Measurements from ENCODE around the gene ASPN.

The ASPN gene

GRCh38 chr9:92439921-92440750, 42.2 kb downstream of the ASPN start:
- no peaks in the 10 kb centered on the region for H3K4me1 ChIP-seq (ENCODE audit: control insufficient read depth, insufficient read depth, low read length, poor library complexity, severe bottlenecking)
- 94 to 100% methylated on average over 2 to 3 of the region's 5 CpGs for WGBS, 2 experiments (ENCODE audit: insufficient coverage in 2 of 2)
- H3K36me3 ChIP-seq (ENCODE audit: control insufficient read depth, insufficient read depth, low read length), result no peaks in the 10 kb centered on the region
- H3K9me3 ChIP-seq (ENCODE audit: control insufficient read depth, low read length), result no peaks in the 10 kb centered on the region
- no peak overlapping the region for H3K27ac ChIP-seq (ENCODE audit: low read depth, low read length, severe bottlenecking)
- H3K4me3 ChIP-seq (ENCODE audit: extremely low read depth, insufficient read depth, low read length, poor library complexity, severe bottlenecking), result no peak overlapping the region

GRCh38 chr9:92438900-92439526, 43.3 kb downstream of the ASPN start:
- H3K9me3 ChIP-seq (ENCODE audit: control insufficient read depth, low read length), result no peaks in the 10 kb centered on the region
- H3K36me3 ChIP-seq (ENCODE audit: control insufficient read depth, insufficient read depth, low read length), result no peaks in the 10 kb centered on the region
- no peaks in the 10 kb centered on the region for H3K4me1 ChIP-seq (ENCODE audit: control insufficient read depth, insufficient read depth, low read length, poor library complexity, severe bottlenecking)
- WGBS, 2 experiments (ENCODE audit: insufficient coverage in 2 of 2), result 91 to 100% methylated on average over 2 of the region's 5 CpGs
- H3K27ac ChIP-seq (ENCODE audit: low read depth, low read length, severe bottlenecking), result no peak overlapping the region
- H3K4me3 ChIP-seq (ENCODE audit: extremely low read depth, insufficient read depth, low read length, poor library complexity, severe bottlenecking), result no peak overlapping the region

- no peaks in the 10 kb centered on the region for H3K4me1 ChIP-seq (ENCODE audit: control insufficient read depth, insufficient read depth, low read length, poor library complexity, severe bottlenecking)
- no peaks in the 10 kb centered on the region for H3K36me3 ChIP-seq (ENCODE audit: control insufficient read depth, insufficient read depth, low read length)
- H3K4me3 ChIP-seq (ENCODE audit: extremely low read depth, insufficient read depth, low read length, poor library complexity, severe bottlenecking), result no peak overlapping the region
- no peaks in the 10 kb centered on the region for H3K9me3 ChIP-seq (ENCODE audit: control insufficient read depth, low read length)
- no peak overlapping the region for H3K27ac ChIP-seq (ENCODE audit: low read depth, low read length, severe bottlenecking)
- WGBS, 2 experiments (ENCODE audit: insufficient coverage in 2 of 2), result no CpG with 5 or more reads among the region's 1 CpG
Measured at GRCh38 chr9:92435263-92435662, 47.0 kb downstream of the ASPN start.

GRCh38 chr9:92432972-92433548, 49.2 kb downstream of the ASPN start:
- no peak overlapping the region for H3K4me3 ChIP-seq (ENCODE audit: extremely low read depth, insufficient read depth, low read length, poor library complexity, severe bottlenecking)
- H3K27ac ChIP-seq (ENCODE audit: low read depth, low read length, severe bottlenecking), result no peak overlapping the region
- no peaks in the 10 kb centered on the region for H3K36me3 ChIP-seq (ENCODE audit: control insufficient read depth, insufficient read depth, low read length)
- H3K9me3 ChIP-seq (ENCODE audit: control insufficient read depth, low read length), result no peaks in the 10 kb centered on the region
- WGBS, 2 experiments (ENCODE audit: insufficient coverage in 2 of 2), result 100% methylated on average over 1 of the region's 5 CpGs; no CpG with 5 or more reads in 1 of the 2 experiments
- no peaks in the 10 kb centered on the region for H3K4me1 ChIP-seq (ENCODE audit: control insufficient read depth, insufficient read depth, low read length, poor library complexity, severe bottlenecking)

GRCh38 chr9:92432350-92432749, 50.0 kb downstream of the ASPN start:
- Histone ChIP-seq H3K9me3 (ENCODE audit: control insufficient read depth, low read length) (no peaks in the 10 kb centered on the region), H3K4me3 (ENCODE audit: extremely low read depth, insufficient read depth, low read length, poor library complexity, severe bottlenecking) (no peak overlapping the region), H3K36me3 (ENCODE audit: control insufficient read depth, insufficient read depth, low read length) (no peaks in the 10 kb centered on the region), H3K27ac (ENCODE audit: low read depth, low read length, severe bottlenecking) (no peak overlapping the region), H3K4me1 (ENCODE audit: control insufficient read depth, insufficient read depth, low read length, poor library complexity, severe bottlenecking) (no peaks in the 10 kb centered on the region)
- 100% methylated on average over 1 to 3 of the region's 5 CpGs for WGBS, 2 experiments (ENCODE audit: insufficient coverage in 2 of 2)

- no CpG with 5 or more reads among the region's 2 CpGs for WGBS, 2 experiments (ENCODE audit: insufficient coverage in 2 of 2)
Measured at GRCh38 chr9:92429836-92430235, 52.5 kb downstream of the ASPN start.

GRCh38 chr9:92426501-92427145, 55.7 kb downstream of the ASPN start:
- Histone ChIP-seq H3K27ac (ENCODE audit: low read depth, low read length, severe bottlenecking) (no peak overlapping the region), H3K4me1 (ENCODE audit: control insufficient read depth, insufficient read depth, low read length, poor library complexity, severe bottlenecking) (no peaks in the 10 kb centered on the region), H3K9me3 (ENCODE audit: control insufficient read depth, low read length) (no peaks in the 10 kb centered on the region), H3K4me3 (ENCODE audit: extremely low read depth, insufficient read depth, low read length, poor library complexity, severe bottlenecking) (no peak overlapping the region), H3K36me3 (ENCODE audit: control insufficient read depth, insufficient read depth, low read length) (no peaks in the 10 kb centered on the region)
- 87 to 91% methylated on average over 3 to 4 of the region's 5 CpGs for WGBS, 2 experiments (ENCODE audit: insufficient coverage in 2 of 2)

More at GRCh38 chr9:92429836-92430235, 52.5 kb downstream of the ASPN start:
- Histone ChIP-seq H3K36me3 (ENCODE audit: control insufficient read depth, insufficient read depth, low read length) (no peaks in the 10 kb centered on the region), H3K4me1 (ENCODE audit: control insufficient read depth, insufficient read depth, low read length, poor library complexity, severe bottlenecking) (no peaks in the 10 kb centered on the region), H3K9me3 (ENCODE audit: control insufficient read depth, low read length) (no peaks in the 10 kb centered on the region), H3K4me3 (ENCODE audit: extremely low read depth, insufficient read depth, low read length, poor library complexity, severe bottlenecking) (no peak overlapping the region), H3K27ac (ENCODE audit: low read depth, low read length, severe bottlenecking) (no peak overlapping the region)

GRCh38 chr9:92425474-92425873, 56.8 kb downstream of the ASPN start:
- Histone ChIP-seq H3K4me3 (ENCODE audit: extremely low read depth, insufficient read depth, low read length, poor library complexity, severe bottlenecking) (no peak overlapping the region), H3K36me3 (ENCODE audit: control insufficient read depth, insufficient read depth, low read length) (no peaks in the 10 kb centered on the region), H3K4me1 (ENCODE audit: control insufficient read depth, insufficient read depth, low read length, poor library complexity, severe bottlenecking) (no peaks in the 10 kb centered on the region), H3K27ac (ENCODE audit: low read depth, low read length, severe bottlenecking) (no peak overlapping the region), H3K9me3 (ENCODE audit: control insufficient read depth, low read length) (no peaks in the 10 kb centered on the region)
- WGBS, 2 experiments (ENCODE audit: insufficient coverage in 2 of 2), result no CpG with 5 or more reads among the region's 2 CpGs

GRCh38 chr9:92424340-92424739, 58.0 kb downstream of the ASPN start, which contains the start of gene OMD:
Gene OMD, minus strand, starts transcription at chr9:92424471. Its CDS starts 6,913 bp downstream, at chr9:92417558.
- H3K4me1 ChIP-seq (ENCODE audit: control insufficient read depth, insufficient read depth, low read length, poor library complexity, severe bottlenecking), result no peaks in the 10 kb centered on the region
- no peaks in the 10 kb centered on the region for H3K36me3 ChIP-seq (ENCODE audit: control insufficient read depth, insufficient read depth, low read length)
- no peak within 1 kb of the TSS for H3K4me3 ChIP-seq (ENCODE audit: extremely low read depth, insufficient read depth, low read length, poor library complexity, severe bottlenecking)
- no CpG with 5 or more reads among the region's 1 CpG for WGBS, 2 experiments (ENCODE audit: insufficient coverage in 2 of 2)
- no peaks in the 10 kb centered on the region for H3K9me3 ChIP-seq (ENCODE audit: control insufficient read depth, low read length)
- no peak within 1 kb of the TSS for H3K27ac ChIP-seq (ENCODE audit: low read depth, low read length, severe bottlenecking)

GRCh38 chr9:92423612-92424011, 58.7 kb downstream of the ASPN start:
- H3K27ac ChIP-seq (ENCODE audit: low read depth, low read length, severe bottlenecking), result no peak overlapping the region
- no CpG with 5 or more reads among the region's 2 CpGs for WGBS, 2 experiments (ENCODE audit: insufficient coverage in 2 of 2)

More at GRCh38 chr9:92423612-92424011, 58.7 kb downstream of the ASPN start:
- Histone ChIP-seq H3K9me3 (ENCODE audit: control insufficient read depth, low read length) (no peaks in the 10 kb centered on the region), H3K4me1 (ENCODE audit: control insufficient read depth, insufficient read depth, low read length, poor library complexity, severe bottlenecking) (no peaks in the 10 kb centered on the region), H3K36me3 (ENCODE audit: control insufficient read depth, insufficient read depth, low read length) (no peaks in the 10 kb centered on the region), H3K4me3 (ENCODE audit: extremely low read depth, insufficient read depth, low read length, poor library complexity, severe bottlenecking) (no peak overlapping the region)

All from mesodermal cell (in vitro differentiated cells).